Activated effector memory CD4-positive, alpha-beta T cell treated with anti-CD3 and anti-CD28 coated beads, Interleukin-2, amount 50 U/mL, for 16 hours (primary cell): ENCODE results near the gene GDPD2.
"Not testable (repeated sequence)": the region's sequence is repeated elsewhere in the genome, so short reads cannot be mapped to it uniquely, and the experiment has no call there.

ENCODE experiments used
- DNase-seq: peaks from one replicate; pipeline ENCODE4 v3.0.0-alpha.2; 2020

Gene GDPD2

DNA sequence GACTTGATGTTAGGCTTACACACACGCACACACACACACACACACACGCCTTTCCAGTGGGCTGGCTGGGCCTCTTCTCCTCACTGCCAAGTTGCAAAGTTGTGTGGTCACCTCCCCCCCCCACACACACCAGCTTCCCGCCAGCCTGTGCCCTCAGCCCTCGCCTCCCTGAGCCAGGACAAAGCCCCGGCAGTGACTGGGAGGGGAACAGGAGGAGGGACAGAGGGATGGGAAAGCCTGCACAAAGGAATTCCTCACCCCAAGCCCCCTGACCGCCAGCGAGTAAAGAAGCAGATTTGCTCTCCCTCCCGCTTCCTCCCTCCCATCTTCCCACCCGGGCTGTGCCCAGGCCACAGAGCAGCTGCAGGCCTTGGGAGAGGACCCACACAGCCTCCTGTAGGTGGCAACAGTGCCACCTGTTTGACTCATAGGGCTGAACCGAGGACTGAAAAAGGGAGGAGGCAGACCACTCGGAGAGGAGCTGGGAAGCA, at the start of gene GDPD2:
Gene GDPD2 (plus strand): TSS at position 464 of the 491 bp plus-strand sequence. CDS start 1,671 bp downstream, outside the sequence.
- DNase-seq, result no peak

DNA sequence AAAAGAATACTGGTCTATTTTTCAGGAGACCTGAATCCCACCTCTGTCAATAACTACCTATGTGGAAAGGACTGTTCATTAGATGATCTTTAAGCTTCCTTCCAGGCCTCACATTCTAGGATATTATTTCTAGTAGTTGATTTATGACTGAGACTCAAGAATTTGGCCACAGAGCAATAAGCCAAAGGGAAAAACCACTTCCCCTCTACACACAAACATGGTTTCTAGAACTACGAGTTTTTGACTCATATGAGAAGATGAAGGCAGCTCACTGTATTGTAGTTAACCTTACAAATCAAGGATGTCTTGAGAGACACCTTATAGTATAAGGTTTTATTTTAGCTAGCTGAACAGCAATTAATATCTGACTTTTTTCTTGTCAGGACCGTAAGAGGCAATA, 36.9 kb upstream of the GDPD2 start:
- DNase-seq, result no peak

GRCh38 chrX:70398899-70399298, 24.2 kb upstream of the GDPD2 start:
- DNase-seq, result no peak

GRCh38 chrX:70400181-70400580, 22.9 kb upstream of the GDPD2 start:
- DNase-seq, result not testable (repeated sequence)

DNA sequence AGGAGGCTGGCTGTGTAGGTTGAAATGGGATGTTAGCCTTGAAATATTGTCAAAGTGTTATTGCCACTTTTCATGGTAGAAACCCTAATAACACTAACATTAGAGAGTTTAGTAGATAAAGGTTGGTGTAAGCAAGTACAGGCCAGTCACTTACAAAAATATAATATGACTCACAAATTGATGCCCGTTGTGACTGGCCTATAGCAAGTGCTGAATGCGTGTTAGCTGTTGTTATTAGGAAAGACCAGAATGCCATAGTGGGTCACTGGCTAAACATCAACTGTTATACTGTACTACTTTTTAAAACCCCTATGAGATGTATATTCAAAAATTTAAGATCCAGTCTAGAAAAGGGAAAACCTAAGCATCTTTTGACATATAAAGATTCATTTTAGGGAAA, 20.4 kb upstream of the GDPD2 start:
- no peak for DNase-seq

GRCh38 chrX:70405003-70405402, 18.1 kb upstream of the GDPD2 start:
- DNase-seq, result no peak

DNA sequence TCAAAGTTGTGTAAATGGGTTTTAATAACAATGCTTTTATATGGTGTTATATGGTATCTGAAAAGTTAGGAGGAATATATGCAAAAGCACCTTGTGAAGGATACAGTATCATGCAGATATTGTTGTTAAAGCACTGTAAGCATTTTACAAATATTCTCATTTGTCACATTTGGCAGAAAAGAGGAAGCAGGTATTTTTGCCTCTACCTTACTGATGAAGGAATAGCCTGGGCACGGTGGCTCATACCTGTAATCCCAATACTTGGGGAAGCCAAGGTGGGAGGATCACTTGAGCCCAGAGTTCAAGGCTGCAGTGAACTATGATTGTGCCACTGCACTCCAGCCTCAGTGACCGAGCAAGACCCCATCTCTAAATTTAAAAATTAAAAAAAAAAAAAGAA, 12.2 kb upstream of the GDPD2 start:
- no peak for DNase-seq

- no peak for DNase-seq
These were observed 11.6 kb upstream of the GDPD2 start for GRCh38 chrX:70411475-70411874.

- no peak for DNase-seq
These were observed 1.5 kb upstream of the GDPD2 start for GRCh38 chrX:70421618-70422017.

DNA sequence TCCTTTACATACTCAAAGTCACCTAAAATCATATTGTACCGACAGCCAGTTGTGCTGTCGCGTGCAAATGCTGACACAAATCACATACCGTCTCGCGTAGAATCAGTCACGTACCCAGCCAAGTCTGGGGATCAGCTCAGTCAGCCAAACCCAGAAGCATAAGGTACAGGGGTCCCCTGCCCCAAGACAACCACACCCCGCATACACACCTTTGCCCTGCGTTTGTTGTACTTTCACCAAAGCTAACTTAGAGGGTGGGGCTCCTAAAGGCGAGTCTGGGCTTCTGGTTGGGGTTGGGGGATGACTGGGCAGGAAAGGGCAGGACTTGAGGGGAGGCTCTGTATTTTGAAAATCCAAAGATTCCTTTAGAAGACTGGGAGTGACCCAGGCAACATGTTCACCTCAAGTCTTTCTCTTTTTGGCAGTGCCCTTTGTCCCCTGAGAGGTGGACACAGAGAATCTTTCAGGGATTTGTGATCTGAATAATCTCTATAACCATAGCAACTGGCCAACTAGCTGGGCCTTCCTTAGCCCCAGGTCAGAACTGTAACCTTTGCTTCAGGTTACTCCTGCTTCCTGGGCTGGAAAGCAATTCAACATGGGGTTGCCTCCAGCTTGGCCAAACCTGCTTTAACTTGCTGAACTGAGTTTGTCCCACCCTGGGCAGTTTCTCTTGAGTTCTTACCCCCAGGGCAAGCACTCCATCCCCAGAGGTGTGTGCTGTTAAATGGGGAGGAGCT, 992 bp downstream of the GDPD2 start:
- no peak for DNase-seq

- DNase-seq, result no peak
These were observed 1.7 kb downstream of the GDPD2 start for GRCh38 chrX:70424801-70425200.

- no peak for DNase-seq
These were observed 3.5 kb downstream of the GDPD2 start for GRCh38 chrX:70426286-70427278.

DNA sequence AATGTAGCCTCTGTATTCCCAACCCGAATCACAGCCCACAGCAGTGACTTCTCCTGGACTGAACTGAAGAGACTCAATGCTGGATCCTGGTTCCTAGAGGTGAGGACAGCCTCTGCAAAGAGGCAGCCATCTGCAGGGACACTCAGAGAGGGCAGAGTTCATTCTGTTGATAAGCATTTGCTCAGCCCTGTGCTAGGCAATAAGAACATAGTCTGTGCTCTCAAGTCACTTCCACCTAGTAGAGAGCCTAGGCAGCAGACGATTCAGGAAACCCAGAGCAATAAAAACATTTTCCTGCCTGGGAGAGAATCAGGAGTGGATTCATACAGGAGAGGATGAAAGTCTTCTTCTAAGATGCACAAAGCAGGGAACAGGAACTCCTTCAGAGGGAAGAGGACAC, 4.3 kb downstream of the GDPD2 start:
- DNase-seq, result no peak

DNA sequence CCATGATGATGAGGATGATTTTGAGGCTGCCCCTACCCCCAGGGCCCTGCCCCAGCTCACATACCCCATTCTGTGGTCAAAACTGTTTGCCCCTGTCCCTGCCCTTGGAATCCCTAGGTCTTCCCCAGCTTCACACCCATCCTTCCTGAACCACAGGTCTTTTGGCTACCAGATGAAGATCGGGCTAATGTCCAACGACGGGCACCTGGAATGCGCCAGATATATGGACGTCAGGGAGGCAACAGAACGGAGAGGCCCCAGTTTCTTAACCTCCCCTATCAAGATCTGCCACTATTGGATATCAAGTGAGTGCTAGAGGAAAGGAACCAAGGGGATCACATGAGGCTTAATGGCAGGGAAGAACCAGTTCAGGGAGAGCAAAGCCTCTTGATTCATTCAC, 6.6 kb downstream of the GDPD2 start:
- DNase-seq, result no peak

DNA sequence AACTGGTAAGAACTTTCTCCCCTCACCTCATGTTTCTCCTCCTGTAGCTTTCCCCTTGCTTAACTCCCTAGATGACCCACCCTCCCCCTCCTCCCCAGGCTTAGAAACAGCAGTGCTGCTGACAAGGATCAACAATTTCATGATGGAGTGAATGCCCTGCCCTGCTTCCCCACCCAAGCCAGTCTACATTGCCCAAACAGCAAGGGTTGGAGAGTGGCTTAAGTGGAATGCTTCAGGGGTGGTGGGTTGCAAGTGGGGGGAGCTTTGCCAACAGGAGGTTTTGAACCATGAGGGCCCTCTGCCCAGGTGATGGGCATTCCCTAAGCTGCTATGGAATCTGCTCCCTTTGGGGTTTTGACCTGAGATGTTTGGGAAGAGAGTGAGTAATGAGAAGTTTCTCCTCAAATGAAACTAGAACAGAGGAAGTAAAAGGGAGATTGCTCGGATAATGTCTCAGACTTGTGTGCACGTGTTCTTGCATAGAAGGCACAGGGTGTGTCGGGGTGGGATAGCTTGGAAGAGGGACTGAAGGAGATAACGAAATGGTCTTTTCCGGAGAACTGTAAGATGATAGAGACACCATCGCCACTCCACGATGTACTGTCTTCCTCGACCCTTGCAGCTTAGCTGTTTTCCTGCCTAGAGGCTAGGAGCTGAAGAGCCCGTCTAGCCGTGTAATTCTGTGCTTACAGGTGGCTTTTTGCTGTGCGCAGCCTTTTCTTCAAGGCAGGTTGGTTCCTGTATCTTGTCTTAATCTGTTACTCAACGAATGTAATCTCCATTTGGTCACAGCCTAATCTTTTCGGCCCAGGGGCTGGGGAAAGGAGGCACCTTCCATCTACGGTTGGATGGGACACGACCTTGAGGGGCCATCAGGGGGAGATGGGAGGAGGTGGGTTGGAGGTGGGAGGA, 10.1 kb downstream of the GDPD2 start:
- no peak for DNase-seq

- peak; percentile 90 for DNase-seq
These were observed 10.8 kb downstream of the GDPD2 start for GRCh38 chrX:70433848-70434351.

- peak; percentile 86 for DNase-seq
These were observed 11.3 kb downstream of the GDPD2 start for GRCh38 chrX:70434352-70434866.

GRCh38 chrX:70434914-70435586, 11.9 kb downstream of the GDPD2 start:
- DNase-seq, result peak; percentile 64

- no peak for DNase-seq
These were observed 13.2 kb downstream of the GDPD2 start for GRCh38 chrX:70436343-70436742.

GRCh38 chrX:70437011-70437410, 13.9 kb downstream of the GDPD2 start:
- DNase-seq, result no peak

GRCh38 chrX:70437921-70438665, 15.0 kb downstream of the GDPD2 start:
- DNase-seq, result no peak
